HG03378 (cell line): Measurements from ENCODE around the gene EPS8L3.

ENCODE experiments used
- ATAC-seq: cut with Tn5 transposase; IDR thresholded peaks from one replicate; pipeline ENCODE4 v1.9.1; 2021; ENCODE audit warnings: mild to moderate bottlenecking, moderate library complexity; ENCODE audit not compliant: unreplicated experiment

EPS8L3 gene

GRCh38 chr1:109782927-109783326, 19.2 kb upstream of the EPS8L3 start:
- ATAC-seq: no peak

- no peak for ATAC-seq
Measured at GRCh38 chr1:109782514-109782913, 18.8 kb upstream of the EPS8L3 start.

- no peak for ATAC-seq
Measured at GRCh38 chr1:109781806-109782205, 18.1 kb upstream of the EPS8L3 start.

GRCh38 chr1:109780982-109781381, 17.3 kb upstream of the EPS8L3 start:
- no peak for ATAC-seq

- ATAC-seq: no peak
Measured at GRCh38 chr1:109777980-109778625, 14.4 kb upstream of the EPS8L3 start.

- no peak for ATAC-seq
Measured at GRCh38 chr1:109777436-109777835, 13.7 kb upstream of the EPS8L3 start.

GRCh38 chr1:109776911-109777310, 13.2 kb upstream of the EPS8L3 start:
- peak; percentile 64 for ATAC-seq

GRCh38 chr1:109776206-109776835, 12.6 kb upstream of the EPS8L3 start:
- no peak for ATAC-seq

GRCh38 chr1:109775398-109775797, 11.7 kb upstream of the EPS8L3 start:
- no peak for ATAC-seq

GRCh38 chr1:109773900-109774485, 10.3 kb upstream of the EPS8L3 start:
- ATAC-seq: no peak

GRCh38 chr1:109773203-109773899, 9.6 kb upstream of the EPS8L3 start:
- ATAC-seq: peak; percentile 69

GRCh38 chr1:109772658-109773202, 9.0 kb upstream of the EPS8L3 start:
- ATAC-seq: no peak

GRCh38 chr1:109771712-109772657, 8.3 kb upstream of the EPS8L3 start:
- no peak for ATAC-seq

- no peak for ATAC-seq
Measured at GRCh38 chr1:109770331-109771095, 6.8 kb upstream of the EPS8L3 start.

- no peak for ATAC-seq
Measured at GRCh38 chr1:109769330-109770078, 5.8 kb upstream of the EPS8L3 start.

GRCh38 chr1:109768820-109769219, 5.1 kb upstream of the EPS8L3 start:
- no peak for ATAC-seq

- no peak for ATAC-seq
Measured at GRCh38 chr1:109768335-109768650, 4.6 kb upstream of the EPS8L3 start.

GRCh38 chr1:109767637-109768334, 4.1 kb upstream of the EPS8L3 start:
- no peak for ATAC-seq
